GM19328 (cell line): Measurements from ENCODE around the gene TENM4.

ENCODE experiments used
- ATAC-seq: cut with Tn5 transposase; IDR thresholded peaks from one replicate; pipeline ENCODE4 v1.9.1; 2021; ENCODE audit warnings: mild to moderate bottlenecking, moderate library complexity; ENCODE audit not compliant: unreplicated experiment

The TENM4 gene

GRCh38 chr11:79352349-79352703, 88.5 kb downstream of the TENM4 start:
- no peak for ATAC-seq

DNA sequence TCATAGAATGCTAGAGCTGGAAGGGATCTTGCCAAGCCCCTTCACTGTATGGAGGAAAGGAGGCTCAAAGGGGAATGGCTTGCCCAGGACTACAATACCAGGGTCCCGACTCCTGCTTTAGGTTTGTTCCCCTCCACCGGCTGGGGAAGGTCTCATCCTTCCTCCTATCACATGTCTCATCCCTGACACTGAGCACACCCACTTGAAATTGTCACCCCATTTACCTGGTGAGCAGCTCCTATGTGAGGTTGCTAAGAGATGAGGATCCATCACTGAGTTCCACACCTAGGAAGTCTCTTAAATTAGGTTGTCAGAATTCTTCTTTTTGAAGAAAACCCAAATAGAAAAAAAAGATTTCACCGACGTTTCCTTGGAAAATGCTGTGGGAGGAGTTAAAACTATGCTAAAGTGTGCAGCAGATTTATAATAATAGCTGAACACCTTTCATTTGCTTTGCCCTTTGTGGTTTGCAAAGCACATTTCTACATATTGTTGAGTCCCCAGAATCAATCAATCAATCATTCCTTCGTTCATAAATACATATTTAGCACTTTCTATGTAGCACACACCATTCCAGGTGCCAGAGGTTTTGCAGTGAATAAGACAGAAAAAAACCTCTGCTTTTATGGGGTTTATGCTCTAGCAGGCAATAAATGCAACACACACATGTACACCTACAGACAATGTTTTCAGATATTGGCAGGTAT, 91.7 kb downstream of the TENM4 start:
- no peak for ATAC-seq

GRCh38 chr11:79346021-79346420, 94.8 kb downstream of the TENM4 start:
- ATAC-seq: no peak

GRCh38 chr11:79344753-79345294, 96.0 kb downstream of the TENM4 start:
- no peak for ATAC-seq

GRCh38 chr11:79342686-79343085, 98.1 kb downstream of the TENM4 start:
- no peak for ATAC-seq

DNA sequence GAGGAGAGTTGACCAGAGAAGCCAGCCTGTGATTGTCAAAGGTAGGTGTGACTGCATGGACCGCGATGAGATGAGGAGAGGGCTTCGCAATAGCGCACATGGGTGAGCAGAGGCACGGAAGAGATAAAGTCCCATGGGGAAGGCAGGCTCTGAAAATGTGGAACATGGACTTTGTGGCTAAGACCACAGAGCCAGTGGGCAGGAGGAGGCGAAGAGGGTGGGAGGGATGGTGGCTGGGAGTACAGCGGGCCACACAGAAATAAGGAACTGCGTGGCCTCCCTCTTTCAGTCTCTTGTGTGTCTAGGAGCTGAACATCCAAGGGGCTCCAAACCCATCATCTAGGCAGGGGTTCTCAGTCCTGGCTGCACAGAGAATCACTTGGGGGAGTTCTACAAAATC, 98.6 kb downstream of the TENM4 start:
- no peak for ATAC-seq

GRCh38 chr11:79340535-79340934, 100.3 kb downstream of the TENM4 start:
- no peak for ATAC-seq

DNA sequence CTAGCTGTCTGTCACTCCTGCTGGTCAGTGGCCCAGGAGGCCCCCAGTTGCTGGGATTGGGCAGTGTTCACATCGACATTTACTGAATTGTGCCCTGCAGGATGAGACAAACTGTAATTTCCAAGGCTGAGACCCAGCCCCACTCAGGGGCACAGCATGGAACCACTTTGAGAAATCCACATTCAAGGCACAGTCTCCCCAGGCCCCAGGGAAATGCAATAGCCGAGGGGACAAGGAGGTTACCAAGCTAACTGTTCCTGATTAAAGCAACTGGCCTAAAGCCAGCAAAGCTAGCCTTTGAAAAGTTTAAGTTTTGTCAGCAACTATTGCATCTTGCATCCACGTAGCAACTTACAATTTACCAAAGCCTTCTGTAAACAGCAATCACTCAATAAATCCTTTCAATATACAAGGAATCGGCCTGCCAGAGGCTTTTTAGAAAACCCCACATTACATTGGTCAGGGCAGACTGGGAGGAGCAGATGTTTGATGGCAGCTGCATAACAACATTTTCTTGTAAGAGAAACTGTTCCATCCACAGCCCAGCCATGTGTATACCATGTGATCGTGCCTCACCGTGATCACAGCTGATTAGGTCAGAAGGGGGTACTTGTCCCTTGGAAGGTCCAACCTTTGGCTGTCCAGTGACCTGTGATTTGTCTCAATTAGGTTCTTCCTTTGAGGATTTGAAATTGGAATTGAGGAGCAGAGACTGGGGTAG, 103.9 kb downstream of the TENM4 start:
- no peak for ATAC-seq

DNA sequence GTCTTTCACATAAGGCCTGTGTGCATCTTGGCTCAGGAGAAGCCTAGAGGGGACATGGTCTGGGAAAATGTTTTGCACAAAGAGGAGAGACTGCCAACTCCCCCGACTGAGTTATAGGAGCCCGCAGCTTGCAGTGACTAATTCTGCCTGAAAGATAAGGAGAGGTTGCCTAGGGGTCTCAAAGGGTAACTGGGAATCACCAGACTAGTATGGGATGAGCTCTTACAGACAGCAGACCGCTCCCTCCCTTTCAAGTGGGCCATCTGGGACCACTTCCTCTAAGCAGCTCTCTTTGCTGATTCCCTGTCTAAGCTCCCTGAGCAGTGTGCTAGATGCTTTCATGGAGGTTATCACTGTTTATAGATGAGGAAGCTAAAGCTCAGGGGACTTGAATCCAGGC, 105.1 kb downstream of the TENM4 start:
- ATAC-seq: no peak

GRCh38 chr11:79333355-79333754, 107.5 kb downstream of the TENM4 start:
- no peak for ATAC-seq

GRCh38 chr11:79332017-79332416, 108.8 kb downstream of the TENM4 start:
- ATAC-seq: no peak

DNA sequence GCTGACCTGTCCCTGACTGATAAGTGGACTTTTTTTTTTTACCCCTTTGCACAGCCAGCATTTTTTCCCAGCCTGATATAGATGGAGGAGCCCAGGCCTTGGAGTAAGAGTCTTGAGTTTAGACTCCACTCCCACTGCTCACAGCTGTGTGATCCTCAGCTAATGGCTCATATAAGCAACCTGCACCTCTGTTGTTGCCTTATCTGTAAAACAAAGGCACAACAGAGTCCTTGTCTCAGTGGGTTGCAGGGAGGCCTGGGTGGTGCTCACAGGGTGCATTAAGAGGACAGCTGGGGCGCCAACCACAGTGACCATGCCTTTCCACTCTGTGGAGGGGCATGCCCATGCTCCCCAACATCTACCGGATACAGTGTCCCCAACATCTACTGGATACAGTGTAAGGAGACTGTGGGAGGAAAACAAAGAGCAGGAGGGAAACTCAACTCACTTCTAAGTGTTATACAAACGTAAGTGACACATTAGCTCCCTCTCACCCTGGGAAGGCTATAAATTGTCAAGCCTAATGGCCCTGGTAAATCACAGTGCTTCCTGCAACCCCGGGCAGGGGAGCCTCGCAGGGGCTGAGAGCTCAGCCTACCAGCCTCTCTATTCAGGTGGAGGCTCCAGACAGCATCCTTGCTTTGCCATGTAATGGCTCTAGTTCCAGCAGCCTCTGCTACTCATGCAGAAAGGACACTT, 109.5 kb downstream of the TENM4 start:
- no peak for ATAC-seq

GRCh38 chr11:79330651-79331050, 110.2 kb downstream of the TENM4 start:
- no peak for ATAC-seq

- ATAC-seq: no peak
Measured at GRCh38 chr11:79329561-79329960, 111.3 kb downstream of the TENM4 start.

- no peak for ATAC-seq
Measured at GRCh38 chr11:79328402-79328801, 112.4 kb downstream of the TENM4 start.

GRCh38 chr11:79325851-79326250, 115.0 kb downstream of the TENM4 start:
- no peak for ATAC-seq

DNA sequence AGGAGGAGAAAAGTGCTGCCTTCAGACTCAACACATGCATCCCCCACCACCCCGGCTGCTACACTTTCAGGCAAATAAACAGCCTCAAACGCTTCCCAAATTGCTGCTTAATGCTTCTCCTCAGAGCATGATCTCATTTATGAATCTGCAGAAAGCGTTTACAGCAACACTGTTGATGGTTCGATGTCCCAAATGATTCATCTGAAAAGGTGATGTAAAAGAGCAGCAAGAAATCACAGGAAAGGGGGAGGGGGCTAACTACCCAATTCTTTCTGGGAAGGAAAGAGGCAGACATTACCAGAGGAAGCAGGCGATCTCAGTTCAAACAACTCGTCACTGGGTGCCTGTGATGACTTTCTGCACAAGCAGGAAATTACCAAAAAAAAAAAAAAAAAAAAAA, 119.6 kb downstream of the TENM4 start:
- ATAC-seq: no peak

DNA sequence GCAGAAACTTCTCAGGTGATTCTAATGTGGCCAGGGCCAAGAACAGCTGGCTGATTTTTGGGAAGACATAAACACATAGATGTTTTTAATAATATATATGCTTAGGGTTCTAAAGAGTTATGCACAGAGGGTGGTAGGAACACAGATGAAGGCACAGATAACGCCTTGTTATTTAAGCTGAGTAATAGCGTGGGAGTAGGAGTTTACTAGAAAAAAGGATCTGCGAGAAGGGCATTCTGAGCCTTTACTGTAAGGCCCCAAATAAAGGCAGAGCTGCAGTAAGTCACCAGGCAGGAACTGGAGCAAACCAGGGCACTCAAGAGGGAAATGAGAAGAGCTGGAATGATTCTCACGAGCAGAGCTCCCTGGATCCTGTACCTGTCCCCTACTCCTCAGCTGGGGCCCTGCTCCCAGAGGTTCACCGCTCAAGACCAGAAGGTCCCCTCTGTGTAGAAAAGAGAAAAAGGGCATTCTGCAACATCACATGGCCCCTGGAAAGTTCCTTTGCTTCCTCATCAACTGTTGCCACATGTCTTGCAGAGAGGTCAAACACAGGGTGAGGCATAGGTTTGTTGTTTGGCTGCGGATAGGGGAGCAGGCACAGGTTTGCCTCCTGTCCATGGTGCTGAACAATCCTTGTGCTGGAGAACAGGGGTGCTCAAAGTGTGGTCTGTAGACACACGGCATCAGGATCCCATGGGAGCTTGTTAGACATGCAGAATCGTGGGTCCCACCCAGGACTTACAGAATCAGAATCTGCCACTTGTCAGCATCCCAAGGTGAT, 125.7 kb downstream of the TENM4 start:
- ATAC-seq: no peak

GRCh38 chr11:79313530-79313913, 127.3 kb downstream of the TENM4 start:
- no peak for ATAC-seq

DNA sequence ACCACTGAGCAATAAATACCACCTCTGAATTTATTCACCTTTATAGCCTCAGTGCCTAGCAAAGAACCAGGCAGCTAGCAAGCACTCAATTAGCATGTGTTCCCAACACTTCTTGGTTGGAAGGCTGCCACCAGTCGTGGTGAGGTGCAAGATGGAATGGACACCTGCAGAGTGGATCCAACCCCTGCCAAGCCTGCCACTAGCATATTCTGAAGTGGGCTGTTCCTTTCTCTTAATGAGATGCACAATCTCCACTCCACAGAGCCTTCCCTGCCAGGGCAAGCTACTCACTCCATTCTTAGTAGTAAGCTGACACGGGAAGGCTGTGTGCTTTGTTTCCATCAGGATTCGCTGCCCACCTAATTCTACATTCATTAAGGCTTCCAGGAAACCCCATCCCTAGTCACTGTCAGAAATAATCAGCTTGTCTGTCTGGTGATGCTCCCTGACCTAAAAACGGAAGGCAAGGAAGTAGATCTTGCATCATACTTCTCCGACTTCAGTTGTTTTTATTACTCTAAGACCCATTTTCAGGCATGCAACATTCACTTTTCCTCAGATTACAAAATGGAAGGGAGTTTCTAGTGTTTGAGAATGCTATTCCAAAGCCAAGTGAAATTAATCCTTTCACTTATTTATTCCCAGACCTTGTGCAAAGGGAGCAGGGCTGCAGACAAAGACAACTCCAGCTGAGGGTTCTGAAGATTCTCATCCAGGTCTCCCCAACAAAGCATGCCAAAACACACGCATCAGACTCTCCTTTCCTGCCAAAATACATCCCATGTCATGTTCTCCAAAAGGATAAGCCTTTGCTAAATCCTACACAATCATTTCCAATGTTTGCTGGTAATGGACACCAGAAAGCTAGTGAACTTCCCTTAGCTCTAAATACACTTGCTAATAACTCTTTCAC, 128.0 kb downstream of the TENM4 start:
- no peak for ATAC-seq
